Gastroesophageal sphincter (tissue), 4 donors: ENCODE data around the gene ACVR1B. TPM values are rescaled to one million over a fixed set of nuclear protein-coding genes. Genes with fewer than 3 reads are reported as not detected.

Source experiments
- ATAC-seq: fragments of 150-250 bp; one replicate; pipeline ENCODE4 v1.9.1; 2016; ENCODE audit warnings: mild to moderate bottlenecking, moderate library complexity
- H3K27ac ChIP-seq, 4 donors: fragments of 200-600 bp; sonication (generic) in 3 of 4; 1 replicate in 3 of 4; 2 replicates in 1 of 4; pipeline ENCODE4 v1.5.1; 2016 to 2019
- H3K27me3 ChIP-seq: fragments of 200-600 bp; sonication (generic); one replicate; pipeline ENCODE4 v1.5.1; 2019
- H3K36me3 ChIP-seq, 2 donors: fragments of 200-600 bp; sonication (generic); one replicate each; pipeline ENCODE4 v1.5.1; 2019; ENCODE audit warnings: control low read depth in 1 of 2
- H3K4me1 ChIP-seq, 3 donors: fragments of 200-600 bp; sonication (generic); 1 replicate in 2 of 3; 2 replicates in 1 of 3; pipeline ENCODE4 v1.5.1; 2016 to 2019; ENCODE audit warnings: control low read depth in 2 of 3
- H3K4me3 ChIP-seq, 2 donors: fragments of 200-600 bp; sonication (generic); one replicate each; pipeline ENCODE4 v1.5.1; 2019; ENCODE audit warnings: mild to moderate bottlenecking in 1 of 2, moderate library complexity in 1 of 2
- H3K9me3 ChIP-seq, 3 donors: fragments of 200-600 bp; sonication (generic); one replicate each; pipeline ENCODE4 v1.5.1; 2017 to 2019; ENCODE audit warnings: control low read depth in 2 of 3
- CTCF ChIP-seq, 4 experiments: fragments of 200-600 bp in 2 of 4; fragments of 450-650 bp in 2 of 4; sonication (generic) in 1 of 4; IDR thresholded peaks; one replicate each; pipeline ENCODE4 v1.5.1; 2017 to 2019; ENCODE audit warnings: antibody characterized with exemption in 4 of 4, mild to moderate bottlenecking in 2 of 4, moderate library complexity in 2 of 4
- EP300 ChIP-seq: sonication (generic); formaldehyde crosslinking; IDR thresholded peaks from one replicate; pipeline ENCODE4 v1.6.1; 2017; ENCODE audit warnings: antibody characterized with exemption, mild to moderate bottlenecking
- POLR2A ChIP-seq, 2 donors: fragments of 450-650 bp; IDR thresholded peaks; one replicate each; pipeline ENCODE4 v1.6.1; 2017; ENCODE audit warnings: antibody characterized with exemption in 2 of 2, mild to moderate bottlenecking in 2 of 2, moderate library complexity in 1 of 2
- POLR2AphosphoS5 ChIP-seq: sonication (generic); formaldehyde crosslinking; IDR thresholded peaks from one replicate; pipeline ENCODE4 v1.6.1; 2017; ENCODE audit warnings: antibody characterized with exemption
- WGBS, 2 donors: methylation state at CpG; one replicate each; pipeline ENCODE4 v1.1.5; 2018; ENCODE audit warnings: low coverage in 1 of 2; 5-methylcytosine and 5-hydroxymethylcytosine counted together
- total RNA-seq, 4 donors: library from RNA; depleted of rRNA; stranded (reverse); fragments of >200 nt; gene quantifications; one replicate each; pipeline ENCODE4 v1.1.0, GENCODE V29; 2016

Gene ACVR1B
- total RNA-seq, 4 donors from 2014 or later = 6.5 to 17.9 (median 10.5) TPM

DNA sequence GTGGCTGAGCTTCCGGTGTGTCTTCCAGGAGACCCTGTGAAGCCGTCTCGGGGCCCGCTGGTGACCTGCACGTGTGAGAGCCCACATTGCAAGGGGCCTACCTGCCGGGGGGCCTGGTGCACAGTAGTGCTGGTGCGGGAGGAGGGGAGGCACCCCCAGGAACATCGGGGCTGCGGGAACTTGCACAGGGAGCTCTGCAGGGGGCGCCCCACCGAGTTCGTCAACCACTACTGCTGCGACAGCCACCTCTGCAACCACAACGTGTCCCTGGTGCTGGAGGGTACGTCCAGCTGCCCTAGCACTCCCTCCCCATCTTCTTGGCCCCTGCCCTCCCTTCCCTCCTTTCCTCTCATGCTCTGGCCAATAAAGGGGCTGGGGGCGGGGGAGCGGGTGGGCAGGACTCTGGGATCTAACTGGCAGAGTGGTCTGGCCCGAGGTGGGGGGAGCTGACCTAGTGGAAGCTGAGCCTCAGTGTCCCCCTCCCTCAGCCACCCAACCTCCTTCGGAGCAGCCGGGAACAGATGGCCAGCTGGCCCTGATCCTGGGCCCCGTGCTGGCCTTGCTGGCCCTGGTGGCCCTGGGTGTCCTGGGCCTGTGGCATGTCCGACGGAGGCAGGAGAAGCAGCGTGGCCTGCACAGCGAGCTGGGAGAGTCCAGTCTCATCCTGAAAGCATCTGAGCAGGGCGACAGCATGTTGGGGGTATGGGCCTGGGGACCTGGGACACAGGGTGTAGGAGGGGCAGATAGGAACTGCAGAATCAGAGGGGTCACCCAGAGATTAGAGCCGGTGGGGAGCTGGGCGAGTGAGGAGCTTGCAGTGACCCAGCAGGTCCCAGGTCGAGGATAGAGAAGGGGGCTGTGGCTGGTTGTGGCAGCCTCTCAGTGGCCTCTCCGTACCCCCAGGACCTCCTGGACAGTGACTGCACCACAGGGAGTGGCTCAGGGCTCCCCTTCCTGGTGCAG is 38.1 kb upstream of the ACVR1B start:
- Histone ChIP-seq H3K27ac (peak overlapping the region in 3 of 4 donors; percentile 53 to 93 (median 88)), H3K27me3 (peaks cover 51% of the 10 kb centered on the region), H3K4me1 (peaks cover 0 to 70% (median 38%) of the 10 kb centered on the region in 3 donors), H3K4me3 (peak overlapping the region in 1 of 2 donors; percentile 22), H3K9me3 (no peaks in the 10 kb centered on the region), H3K36me3 (peaks cover 0 to 24% of the 10 kb centered on the region in 2 donors)
- WGBS, 2 donors = 44 to 76% methylated on average over 4 to 11 of the region's 30 CpGs
- ATAC-seq = no peak
- TF ChIP-seq POLR2AphosphoS5 = no peak
- no peak for TF ChIP-seq EP300
- TF ChIP-seq POLR2A (IDR thresholded peaks at IDR 0.05) = no peak
- no peak for TF ChIP-seq CTCF (IDR thresholded peaks at IDR 0.05)

GRCh38 chr12:51914034-51914923 is 37.2 kb upstream of the ACVR1B start:
- H3K27ac ChIP-seq = peak overlapping the region in 1 of 4 donors; percentile 88
- WGBS, 2 donors = 100% methylated on average over 1 to 3 of the region's 17 CpGs
- H3K27me3 ChIP-seq = peaks cover 42% of the 10 kb centered on the region
- peaks cover 0 to 66% (median 37%) of the 10 kb centered on the region in 3 donors for H3K4me1 ChIP-seq
- H3K9me3 ChIP-seq = no peaks in the 10 kb centered on the region
- peaks cover 0 to 32% of the 10 kb centered on the region in 2 donors for H3K36me3 ChIP-seq
- no peak overlapping the region for H3K4me3 ChIP-seq
- no peak for TF ChIP-seq POLR2AphosphoS5
- TF ChIP-seq EP300 = no peak
- TF ChIP-seq CTCF (IDR thresholded peaks at IDR 0.05) = no peak
- TF ChIP-seq POLR2A (IDR thresholded peaks at IDR 0.05) = no peak
- ATAC-seq = no peak

GRCh38 chr12:51915003-51915625 is 36.4 kb upstream of the ACVR1B start:
- Histone ChIP-seq H3K36me3 (peaks cover 0 to 36% of the 10 kb centered on the region in 2 donors), H3K27ac (no peak overlapping the region), H3K4me1 (peaks cover 0 to 57% (median 35%) of the 10 kb centered on the region in 3 donors), H3K9me3 (no peaks in the 10 kb centered on the region), H3K4me3 (no peak overlapping the region), H3K27me3 (peaks cover 41% of the 10 kb centered on the region)
- ATAC-seq = no peak
- TF ChIP-seq POLR2AphosphoS5 (no peak), POLR2A (IDR thresholded peaks at IDR 0.05) (no peak), EP300 (no peak), CTCF (IDR thresholded peaks at IDR 0.05) (no peak)
- WGBS, 2 donors = 68 to 89% methylated on average over 4 to 9 of the region's 28 CpGs

- peaks cover 0 to 41% of the 10 kb centered on the region in 2 donors for H3K36me3 ChIP-seq
- 100% methylated on average over 5 to 8 of the region's 11 CpGs for WGBS, 2 donors
- H3K9me3 ChIP-seq = no peaks in the 10 kb centered on the region
- peaks cover 0 to 49% (median 27%) of the 10 kb centered on the region in 3 donors for H3K4me1 ChIP-seq
- ATAC-seq = no peak
- no peak overlapping the region for H3K4me3 ChIP-seq
- TF ChIP-seq POLR2AphosphoS5 (no peak), CTCF (IDR thresholded peaks at IDR 0.05) (no peak), POLR2A (IDR thresholded peaks at IDR 0.05) (no peak), EP300 (no peak)
- H3K27ac ChIP-seq = no peak overlapping the region
- peaks cover 37% of the 10 kb centered on the region for H3K27me3 ChIP-seq
Observed at GRCh38 chr12:51915951-51916350, 35.5 kb upstream of the ACVR1B start.
